Measurements from ENCODE around the gene IGFBP4.

The IGFBP4 gene

GRCh38 chr17:40432864-40433528, 10.3 kb upstream of the IGFBP4 start:
- DNase-seq (ENCODE audit: low read depth), result peak; percentile 18

DNA sequence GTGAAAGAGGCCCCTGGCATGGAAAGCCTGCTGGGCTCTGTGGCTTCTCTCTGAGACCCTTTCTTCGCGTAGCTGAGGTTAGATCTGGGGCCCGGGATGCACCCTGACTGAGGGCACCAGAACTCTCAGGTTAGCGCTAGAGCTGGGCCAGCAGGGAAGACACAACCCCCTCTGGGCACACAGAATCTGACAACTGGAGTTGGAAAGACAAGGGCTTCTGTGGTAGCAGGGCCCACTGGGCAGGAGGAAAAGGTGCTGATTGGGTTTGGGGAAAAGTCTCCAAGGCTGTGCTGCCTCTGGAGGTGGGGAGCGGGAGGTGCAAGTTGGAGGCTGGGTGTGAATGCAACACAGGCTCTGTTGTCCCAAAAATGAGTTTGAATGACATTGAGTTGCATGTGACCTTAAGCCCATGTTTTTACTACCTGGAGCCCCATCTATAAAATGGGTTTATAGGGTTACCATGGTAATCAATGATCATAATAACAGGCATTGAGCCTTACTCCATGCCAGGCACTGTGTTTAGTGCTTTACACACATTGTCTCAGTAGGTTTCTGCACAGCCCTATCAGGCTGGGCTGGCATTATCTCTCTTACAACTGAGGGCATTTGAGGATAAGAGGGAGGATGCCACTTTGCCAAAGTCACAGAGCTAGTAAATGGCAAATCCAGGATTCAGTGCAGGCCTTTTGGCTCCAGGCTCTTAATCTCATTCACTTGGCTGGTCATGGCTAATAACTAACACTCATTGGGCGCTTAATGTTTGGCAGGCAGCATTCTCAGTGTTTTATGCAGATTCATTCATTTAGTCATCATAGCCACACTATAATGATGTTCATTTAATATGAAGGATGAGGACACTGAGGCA, 9.5 kb upstream of the IGFBP4 start:
- DNase-seq (ENCODE audit: low read depth), result no peak

DNA sequence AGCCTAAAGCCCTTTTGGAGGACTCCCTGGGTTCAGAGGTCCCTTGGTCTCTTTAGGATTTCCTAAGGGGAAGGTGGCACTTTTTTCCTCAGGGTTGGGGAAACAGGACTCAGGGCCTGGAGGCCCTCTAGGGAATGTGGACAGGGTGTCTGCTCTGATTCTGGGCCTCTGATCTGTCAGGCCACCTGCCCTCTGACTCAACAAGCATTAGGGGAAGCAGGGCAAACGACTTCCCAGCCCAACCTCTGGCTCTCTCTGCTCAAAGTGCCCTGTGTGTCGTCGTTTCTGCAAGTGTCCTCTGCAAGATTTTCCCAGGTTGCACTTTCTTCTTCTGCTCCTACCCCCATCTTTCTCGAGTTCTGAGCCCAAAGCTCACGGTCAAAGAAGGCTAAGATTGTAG, 6.6 kb upstream of the IGFBP4 start:
- no peak for DNase-seq (ENCODE audit: low read depth)

GRCh38 chr17:40437095-40437732, 6.0 kb upstream of the IGFBP4 start:
- DNase-seq (ENCODE audit: low read depth), result no peak

GRCh38 chr17:40440166-40440565, 3.1 kb upstream of the IGFBP4 start:
- no peak for DNase-seq (ENCODE audit: low read depth)

GRCh38 chr17:40442392-40443195, 656 bp upstream of the IGFBP4 start:
- peak; percentile 62 for DNase-seq (ENCODE audit: low read depth)

DNA sequence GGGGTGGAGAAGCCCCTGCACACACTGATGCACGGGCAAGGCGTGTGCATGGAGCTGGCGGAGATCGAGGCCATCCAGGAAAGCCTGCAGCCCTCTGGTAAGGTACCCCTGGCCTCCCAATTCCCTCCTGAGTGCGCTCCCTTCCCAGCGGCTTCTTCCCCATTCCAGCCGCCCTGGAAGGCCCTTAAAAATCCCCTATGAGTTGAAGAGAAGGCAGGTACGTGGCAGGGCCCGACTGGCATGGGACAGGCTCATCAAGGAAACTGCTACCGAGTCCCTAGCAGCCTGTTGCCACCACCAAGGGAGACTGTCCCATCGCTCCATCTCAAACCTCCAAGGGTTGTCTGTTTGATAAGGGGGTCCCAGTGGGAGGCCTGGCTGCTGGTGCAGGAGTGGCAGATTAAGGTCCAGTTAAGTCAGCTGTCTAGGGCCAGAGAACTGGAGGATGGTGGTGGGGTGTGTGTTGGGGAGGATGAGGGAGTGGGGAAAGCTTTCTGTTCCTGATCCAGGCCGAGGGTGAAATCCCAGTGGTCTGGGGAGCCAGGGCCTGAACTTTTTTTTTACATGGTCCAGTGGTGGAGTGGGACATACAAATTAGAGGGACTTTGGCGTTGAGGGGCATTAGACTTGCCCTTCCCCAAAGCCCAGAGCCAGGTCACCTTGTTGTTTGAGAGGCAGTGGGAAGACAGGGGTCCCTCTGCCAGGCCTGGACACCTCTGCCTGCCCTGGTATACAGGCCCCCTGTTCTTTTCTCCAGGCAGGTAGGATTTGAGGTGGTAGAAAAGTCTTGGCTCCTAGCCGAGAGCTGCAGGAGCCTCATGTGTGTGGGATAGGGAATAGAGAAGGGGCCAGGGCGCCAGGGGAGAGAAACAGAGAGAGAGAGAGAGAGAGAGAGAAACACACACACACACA, 994 bp downstream of the IGFBP4 start:
- peak; percentile 45 for DNase-seq (ENCODE audit: low read depth)

GRCh38 chr17:40445751-40446468, 2.7 kb downstream of the IGFBP4 start:
- peak; percentile 63 for DNase-seq (ENCODE audit: low read depth)

DNA sequence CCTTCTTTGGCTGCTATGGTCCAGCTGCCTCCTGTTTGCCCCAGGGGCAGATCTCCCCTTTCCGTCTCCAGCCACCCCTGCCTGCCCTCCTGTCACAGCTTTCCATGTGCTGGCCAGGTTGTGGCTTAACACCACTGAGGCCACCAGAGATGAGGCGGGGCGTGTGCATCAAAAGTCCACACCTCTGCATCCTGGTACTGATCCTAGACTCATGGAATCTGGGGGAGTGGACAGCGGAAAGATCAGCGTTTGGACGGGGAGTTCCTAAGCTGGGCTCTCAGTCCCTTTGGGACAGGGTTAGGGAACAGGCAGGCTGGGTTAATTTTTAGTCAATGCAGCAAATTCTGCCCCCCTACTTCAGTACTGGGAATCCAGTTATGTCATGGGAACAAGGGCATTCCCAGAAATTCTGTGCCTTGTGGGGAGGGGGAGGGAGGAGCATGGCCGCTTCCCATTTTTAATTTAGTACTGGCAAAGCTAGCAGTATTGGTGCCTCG, 3.9 kb downstream of the IGFBP4 start:
- DNase-seq (ENCODE audit: low read depth), result peak; percentile 49

DNA sequence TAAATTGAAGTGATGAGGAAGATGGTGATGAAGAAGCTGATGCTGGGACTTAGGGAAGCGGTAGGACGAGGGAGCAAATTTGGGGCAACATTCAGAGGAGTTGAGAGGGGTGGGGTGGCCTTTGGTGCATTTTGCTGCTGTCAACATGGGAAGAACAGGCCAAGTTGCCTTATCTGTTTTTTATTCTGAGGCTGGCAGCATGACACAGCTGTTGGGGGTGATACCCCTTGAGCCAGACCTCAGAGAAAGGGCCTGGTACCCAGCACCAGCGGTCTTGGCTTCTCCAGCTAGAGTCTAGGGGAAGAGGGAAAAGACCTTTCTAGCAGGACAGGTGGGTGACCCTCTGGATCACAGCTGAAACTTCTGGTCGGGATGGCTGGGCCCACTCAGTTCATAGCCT, 4.6 kb downstream of the IGFBP4 start:
- DNase-seq (ENCODE audit: low read depth), result peak; percentile 21

DNA sequence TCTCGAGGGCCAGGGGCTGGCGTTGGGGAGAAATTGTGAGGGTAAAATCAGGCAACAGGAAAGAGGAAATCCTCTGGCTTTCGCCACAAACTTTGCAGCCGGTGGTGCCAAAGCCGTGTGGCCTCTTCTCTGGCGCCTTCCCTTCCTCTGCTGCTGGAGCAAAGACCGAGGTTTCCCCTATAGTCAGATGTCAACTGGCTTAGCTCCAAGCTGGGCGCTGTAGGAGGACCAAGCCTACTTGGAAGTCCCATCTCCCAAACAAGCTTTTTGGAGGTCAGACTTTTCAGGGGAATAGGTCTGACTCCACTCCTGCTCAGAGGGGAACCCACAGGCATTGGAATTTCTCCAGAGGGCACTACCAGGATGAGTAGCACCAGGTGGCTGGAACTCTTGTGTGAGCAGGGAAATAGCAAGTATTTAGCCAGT, 5.0 kb downstream of the IGFBP4 start:
- DNase-seq (ENCODE audit: low read depth), result peak; percentile 67

- DNase-seq (ENCODE audit: low read depth), result peak; percentile 73
These were observed 5.5 kb downstream of the IGFBP4 start for GRCh38 chr17:40448639-40449261.

GRCh38 chr17:40450175-40450574, 6.9 kb downstream of the IGFBP4 start:
- DNase-seq (ENCODE audit: low read depth), result peak; percentile 61

- DNase-seq (ENCODE audit: low read depth), result peak; percentile 97
These were observed 8.2 kb downstream of the IGFBP4 start for GRCh38 chr17:40451420-40451819.

DNA sequence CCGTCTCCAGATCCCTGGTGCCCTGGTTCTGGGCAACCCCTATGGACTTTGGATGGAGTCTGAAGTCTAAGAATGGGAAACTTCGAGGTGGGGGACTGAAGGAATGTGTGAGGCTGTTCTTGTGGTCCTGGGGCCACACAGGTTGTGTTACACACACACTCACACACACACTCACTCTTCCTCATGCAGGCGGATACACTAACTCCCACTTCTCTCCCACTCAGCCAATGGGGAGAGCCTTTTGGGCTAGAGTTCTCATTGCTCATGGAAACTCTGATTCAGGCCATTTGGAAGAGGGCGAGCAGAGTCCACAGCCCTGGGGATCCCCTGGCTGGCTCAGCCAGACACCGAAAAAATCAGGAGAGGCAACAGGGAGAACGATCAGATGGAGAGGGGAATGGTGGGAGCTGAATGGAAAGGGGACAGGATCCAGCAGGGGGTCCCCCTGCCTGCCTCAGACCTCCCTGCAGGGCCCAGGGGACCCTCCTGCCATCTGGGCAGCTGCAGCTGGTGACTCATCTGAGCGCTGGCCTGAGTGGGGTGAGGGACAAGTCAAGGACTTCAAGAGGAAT, 9.1 kb downstream of the IGFBP4 start:
- peak; percentile 93 for DNase-seq (ENCODE audit: low read depth)

GRCh38 chr17:40452921-40453378, 9.7 kb downstream of the IGFBP4 start:
- peak; percentile 50 for DNase-seq (ENCODE audit: low read depth)

GRCh38 chr17:40453881-40454612, 10.8 kb downstream of the IGFBP4 start:
- DNase-seq (ENCODE audit: low read depth), result peak; percentile 53

- DNase-seq (ENCODE audit: low read depth), result no peak
These were observed 11.4 kb downstream of the IGFBP4 start for GRCh38 chr17:40454613-40454995.

Measured in fibroblast of gingiva (primary cell).